ENCODE results near the gene HDAC4.

DNA sequence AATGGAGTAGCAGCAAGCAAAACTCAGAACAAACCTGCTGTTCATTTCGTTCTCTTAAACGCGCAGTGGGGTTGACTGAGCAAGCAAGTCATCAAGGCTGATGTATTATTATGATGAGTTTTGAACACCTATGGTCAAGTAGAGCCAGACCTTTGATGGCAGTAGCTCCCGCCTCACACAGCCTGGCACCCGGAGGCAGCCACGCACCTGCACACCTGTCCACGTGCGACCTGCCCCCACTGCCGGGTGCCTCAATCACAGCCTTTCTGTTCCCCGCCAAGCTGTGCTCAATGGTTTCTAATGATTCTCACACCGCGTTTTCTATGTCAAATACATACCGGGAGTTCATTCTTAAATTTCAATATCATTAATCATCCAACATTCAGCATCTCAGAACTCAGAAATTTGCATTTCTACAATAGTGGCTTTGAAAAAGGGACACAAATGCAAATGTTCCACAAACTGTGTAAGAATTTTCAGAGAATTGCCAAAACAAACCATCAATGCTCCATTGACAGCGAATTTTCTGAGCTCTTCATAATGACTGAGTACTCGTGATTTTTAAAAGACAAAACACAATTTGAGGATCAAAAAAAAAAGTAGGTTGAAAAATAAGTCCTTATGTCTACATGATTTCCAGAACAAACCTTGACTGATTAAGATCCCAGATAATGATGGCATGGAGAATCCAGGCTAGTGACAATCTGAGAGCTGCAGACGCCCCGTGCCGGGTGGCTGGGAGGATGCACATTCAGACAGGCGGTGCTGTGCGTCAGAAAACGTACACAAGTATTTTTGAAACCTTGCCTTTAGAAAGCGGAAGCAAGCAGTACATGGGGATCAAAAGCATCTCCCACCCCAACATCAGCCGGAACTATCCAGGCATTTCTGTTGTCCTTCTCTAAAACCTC is 56.6 kb downstream of the HDAC4 start:
- TF ChIP-seq, protein P1, sequence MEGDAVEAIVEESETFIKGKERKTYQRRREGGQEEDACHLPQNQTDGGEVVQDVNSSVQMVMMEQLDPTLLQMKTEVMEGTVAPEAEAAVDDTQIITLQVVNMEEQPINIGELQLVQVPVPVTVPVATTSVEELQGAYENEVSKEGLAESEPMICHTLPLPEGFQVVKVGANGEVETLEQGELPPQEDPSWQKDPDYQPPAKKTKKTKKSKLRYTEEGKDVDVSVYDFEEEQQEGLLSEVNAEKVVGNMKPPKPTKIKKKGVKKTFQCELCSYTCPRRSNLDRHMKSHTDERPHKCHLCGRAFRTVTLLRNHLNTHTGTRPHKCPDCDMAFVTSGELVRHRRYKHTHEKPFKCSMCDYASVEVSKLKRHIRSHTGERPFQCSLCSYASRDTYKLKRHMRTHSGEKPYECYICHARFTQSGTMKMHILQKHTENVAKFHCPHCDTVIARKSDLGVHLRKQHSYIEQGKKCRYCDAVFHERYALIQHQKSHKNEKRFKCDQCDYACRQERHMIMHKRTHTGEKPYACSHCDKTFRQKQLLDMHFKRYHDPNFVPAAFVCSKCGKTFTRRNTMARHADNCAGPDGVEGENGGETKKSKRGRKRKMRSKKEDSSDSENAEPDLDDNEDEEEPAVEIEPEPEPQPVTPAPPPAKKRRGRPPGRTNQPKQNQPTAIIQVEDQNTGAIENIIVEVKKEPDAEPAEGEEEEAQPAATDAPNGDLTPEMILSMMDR (IDR thresholded peaks at IDR 0.05; ENCODE audit: insufficient read depth, low read depth, low read length): no peak
- no peak for TF ChIP-seq EZH2 (IDR thresholded peaks at IDR 0.05; ENCODE audit: insufficient read depth, low read length)
